Testis (tissue), 3 donors: ENCODE data around the gene CCDC192. TPM values are rescaled to one million over a fixed set of nuclear protein-coding genes. Genes with fewer than 3 reads are reported as not detected.

Experiments
- DNase-seq: peaks from one replicate; pipeline ENCODE4 v3.0.0-alpha.2; 2019
- H3K27ac ChIP-seq, 2 donors: fragments of 200-600 bp; sonication (generic); one replicate each; pipeline ENCODE4 v1.5.1; 2019
- H3K27me3 ChIP-seq: fragments of 200-600 bp; sonication (generic); one replicate; pipeline ENCODE4 v1.5.1; 2019
- H3K36me3 ChIP-seq: fragments of 200-600 bp; sonication (generic); one replicate; pipeline ENCODE4 v1.5.1; 2017; ENCODE audit warnings: low read depth; ENCODE audit errors: missing control alignments
- H3K4me1 ChIP-seq: fragments of 200-600 bp; sonication (generic); one replicate; pipeline ENCODE4 v1.5.1; 2019
- H3K4me3 ChIP-seq, 2 donors: fragments of 200-600 bp; sonication (generic); one replicate each; pipeline ENCODE4 v1.5.1; 2017 to 2019
- H3K9me3 ChIP-seq: fragments of 200-600 bp; sonication (generic); one replicate; pipeline ENCODE4 v1.5.1; 2017
- CTCF ChIP-seq, 3 experiments: fragments of 450-650 bp in 2 of 3; fragments of 200-600 bp in 1 of 3; sonication (generic) in 1 of 3; IDR thresholded peaks; one replicate each; pipeline ENCODE4 v1.5.1; 2016 to 2019; ENCODE audit warnings: antibody characterized with exemption in 3 of 3, mild to moderate bottlenecking in 2 of 3, moderate library complexity in 1 of 3
- POLR2A ChIP-seq: fragments of 450-650 bp; IDR thresholded peaks from one replicate; pipeline ENCODE4 v1.6.1; 2017; ENCODE audit warnings: antibody characterized with exemption, mild to moderate bottlenecking, moderate library complexity
- WGBS, 2 donors: methylation state at CpG; one replicate each; pipeline ENCODE4 v1.1.5; 2018; 5-methylcytosine and 5-hydroxymethylcytosine counted together
- intact Hi-C: fragments of 100-400 bp; cut with DNase I; formaldehyde crosslinking; loops from one replicate; pipeline ENCODE4 v1.15.1; 2023; ENCODE audit warnings: low total_unique reads
- polyA plus RNA-seq: library from polyadenylated mRNA; stranded (reverse); fragments of 350-450 nt; fragmentation: Illumina TruSeq; extraction: RNeasy Lipid Tissue Mini Kit (QIAGEN cat#74804); gene quantifications from one replicate; pipeline ENCODE4 v1.2.3, GENCODE V29; 2014; ENCODE audit warnings: low read depth, low replicate concordance; ENCODE audit not compliant: insufficient read depth
- total RNA-seq, 2 donors: library from RNA; depleted of rRNA; stranded (reverse); fragments of >200 nt; gene quantifications; one replicate each; pipeline ENCODE4 v1.2.3, GENCODE V29; 2016

Gene CCDC192
- total and polyA plus RNA-seq, 3 donors from 2014 or later: 7.8 to 22.6 (median 12.9) TPM

DNA sequence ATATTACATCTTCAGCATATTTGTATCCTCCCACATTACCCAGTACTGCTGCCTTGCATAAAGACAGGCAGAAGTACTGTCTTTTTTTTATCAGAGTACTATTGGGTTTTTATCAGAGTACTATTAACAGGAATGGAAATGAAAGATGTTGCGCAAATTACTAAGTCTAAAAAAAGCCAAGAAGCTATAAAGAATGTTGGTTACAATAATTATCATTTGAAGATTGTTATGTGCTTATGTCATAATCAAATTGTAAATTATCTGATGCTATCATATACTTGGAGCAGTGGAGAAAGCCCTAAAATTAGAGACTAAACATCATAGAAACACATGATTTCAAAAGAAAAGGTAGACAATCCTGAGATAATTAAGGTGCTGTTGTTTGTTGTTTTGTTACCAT lies 188.8 kb downstream of the CCDC192 start:
- no peak overlapping the region for H3K27ac ChIP-seq
- no peak overlapping the region for H3K4me3 ChIP-seq
- H3K27me3 ChIP-seq: no peaks in the 10 kb centered on the region
- intact Hi-C loops: no loop called here
- H3K36me3 ChIP-seq: no peaks in the 10 kb centered on the region
- WGBS, 2 donors: 79 to 96% methylated on average over 1 of the region's 1 CpG
- no peaks in the 10 kb centered on the region for H3K9me3 ChIP-seq
- no peak for DNase-seq
- H3K4me1 ChIP-seq: no peaks in the 10 kb centered on the region
- TF ChIP-seq CTCF (IDR thresholded peaks at IDR 0.05): no peak
- TF ChIP-seq POLR2A: no peak

DNA sequence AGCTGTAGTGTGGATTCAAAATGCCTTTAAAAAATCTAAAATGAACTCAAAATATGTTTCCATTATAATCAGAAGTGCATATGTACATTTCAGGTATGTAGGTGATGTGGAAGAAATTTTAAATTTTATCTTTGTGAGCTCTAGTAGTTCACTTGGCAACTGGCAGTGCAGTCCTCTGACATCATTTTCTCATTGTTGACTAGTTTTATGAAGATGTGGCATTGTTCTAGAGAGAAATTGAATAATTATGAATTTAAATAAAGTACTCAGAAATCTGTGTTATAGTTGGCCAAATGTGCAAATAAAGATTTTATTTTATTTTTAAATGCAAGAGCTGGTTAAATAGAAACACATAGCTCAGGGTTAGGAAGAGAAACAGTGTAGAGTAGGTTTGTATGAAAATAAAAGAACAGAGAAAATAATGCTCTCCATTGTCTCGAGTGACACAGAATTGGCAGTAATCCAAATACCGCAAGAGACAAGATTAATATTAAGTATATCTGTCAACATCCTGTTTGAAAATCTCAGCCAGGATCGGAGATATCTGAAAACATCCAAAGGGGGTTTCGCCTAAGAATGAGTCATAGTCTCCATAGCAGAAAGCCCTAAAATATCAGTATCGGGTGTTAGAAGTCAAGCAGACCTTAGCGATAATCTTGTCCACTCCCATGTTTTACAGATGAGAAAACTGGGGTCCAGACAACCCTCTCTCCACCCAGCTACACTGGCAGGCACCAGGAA lies 189.4 kb downstream of the CCDC192 start:
- H3K4me3 ChIP-seq: no peak overlapping the region
- no peaks in the 10 kb centered on the region for H3K27me3 ChIP-seq
- no peaks in the 10 kb centered on the region for H3K9me3 ChIP-seq
- DNase-seq: no peak
- H3K27ac ChIP-seq: no peak overlapping the region
- WGBS, 2 donors: 41 to 62% methylated on average over 6 of the region's 6 CpGs
- intact Hi-C loops: no loop called here
- no peaks in the 10 kb centered on the region for H3K4me1 ChIP-seq
- H3K36me3 ChIP-seq: no peaks in the 10 kb centered on the region
- TF ChIP-seq CTCF (IDR thresholded peaks at IDR 0.05) (no peak), POLR2A (no peak)

GRCh38 chr5:127893232-127893631 lies 190.0 kb downstream of the CCDC192 start:
- Histone ChIP-seq H3K36me3 (no peaks in the 10 kb centered on the region), H3K9me3 (no peaks in the 10 kb centered on the region), H3K4me3 (no peak overlapping the region), H3K4me1 (no peaks in the 10 kb centered on the region), H3K27ac (no peak overlapping the region), H3K27me3 (no peaks in the 10 kb centered on the region)
- WGBS, 2 donors: 71 to 83% methylated on average over 2 of the region's 2 CpGs
- no peak for DNase-seq
- intact Hi-C loops: no loop called here
- TF ChIP-seq CTCF (IDR thresholded peaks at IDR 0.05) (no peak), POLR2A (no peak)

- 92 to 96% methylated on average over 5 of the region's 5 CpGs for WGBS, 2 donors
- intact Hi-C loops: no loop called here
- DNase-seq: no peak
These were observed 191.3 kb downstream of the CCDC192 start for GRCh38 chr5:127894461-127894860.

More at GRCh38 chr5:127894461-127894860, 191.3 kb downstream of the CCDC192 start:
- Histone ChIP-seq H3K27ac (no peak overlapping the region), H3K4me3 (no peak overlapping the region), H3K4me1 (no peaks in the 10 kb centered on the region), H3K36me3 (no peaks in the 10 kb centered on the region), H3K9me3 (no peaks in the 10 kb centered on the region), H3K27me3 (no peaks in the 10 kb centered on the region)
- TF ChIP-seq POLR2A (no peak), CTCF (IDR thresholded peaks at IDR 0.05) (no peak)
